LHCN-M2 (cell line): Measurements from ENCODE around the gene DPEP3. TPM values are rescaled to one million over a fixed set of nuclear protein-coding genes. Genes with fewer than 3 reads are reported as not detected.

Experiments used
- DNase-seq: peaks from one replicate; pipeline ENCODE4 v3.0.0-alpha.2; 2012; ENCODE audit warnings: low read depth
- total RNA-seq: library from RNA; depleted of rRNA; stranded (reverse); fragments of >200 nt; gene quantifications from 2 replicates; pipeline ENCODE4 v1.2.3, GENCODE V29; 2014

DPEP3 gene
- total RNA-seq, 1 experiment from 2014 or later, result not detected

DNA sequence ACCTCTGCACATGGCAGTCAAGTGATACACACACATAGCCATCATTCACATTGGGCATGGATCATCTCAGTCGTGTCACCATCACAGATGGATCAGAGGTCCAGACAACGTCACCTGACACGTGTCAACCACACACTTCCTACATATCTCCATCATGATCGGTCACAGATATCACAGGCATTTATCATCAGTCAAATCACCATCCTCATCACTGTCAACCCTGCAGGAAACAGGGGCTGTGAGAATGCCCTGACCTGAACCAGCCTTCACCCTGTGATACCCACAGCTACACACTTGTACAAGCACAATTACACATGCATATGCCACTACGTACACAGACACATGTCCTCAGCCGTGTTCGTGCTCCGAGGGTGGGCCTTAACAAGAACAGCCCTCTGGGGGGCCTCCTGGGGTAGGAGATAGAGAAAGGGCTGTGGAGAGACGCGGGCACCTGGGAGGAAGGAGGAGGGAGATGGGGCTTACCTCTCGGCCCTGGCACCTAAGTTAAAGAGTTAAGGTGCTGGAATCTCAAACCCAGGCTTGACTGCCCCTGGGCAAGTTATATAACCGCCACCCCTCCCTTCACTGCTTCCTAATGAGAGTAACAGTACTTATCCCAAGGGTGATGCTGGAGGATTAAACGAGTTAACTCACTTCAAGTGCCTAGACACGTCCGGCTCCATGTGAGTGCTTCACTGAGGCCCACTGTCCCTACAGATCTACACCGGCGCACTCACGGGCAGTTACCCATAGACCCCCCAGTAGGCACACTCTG, 12.9 kb downstream of the DPEP3 start:
- DNase-seq, result no peak

DNA sequence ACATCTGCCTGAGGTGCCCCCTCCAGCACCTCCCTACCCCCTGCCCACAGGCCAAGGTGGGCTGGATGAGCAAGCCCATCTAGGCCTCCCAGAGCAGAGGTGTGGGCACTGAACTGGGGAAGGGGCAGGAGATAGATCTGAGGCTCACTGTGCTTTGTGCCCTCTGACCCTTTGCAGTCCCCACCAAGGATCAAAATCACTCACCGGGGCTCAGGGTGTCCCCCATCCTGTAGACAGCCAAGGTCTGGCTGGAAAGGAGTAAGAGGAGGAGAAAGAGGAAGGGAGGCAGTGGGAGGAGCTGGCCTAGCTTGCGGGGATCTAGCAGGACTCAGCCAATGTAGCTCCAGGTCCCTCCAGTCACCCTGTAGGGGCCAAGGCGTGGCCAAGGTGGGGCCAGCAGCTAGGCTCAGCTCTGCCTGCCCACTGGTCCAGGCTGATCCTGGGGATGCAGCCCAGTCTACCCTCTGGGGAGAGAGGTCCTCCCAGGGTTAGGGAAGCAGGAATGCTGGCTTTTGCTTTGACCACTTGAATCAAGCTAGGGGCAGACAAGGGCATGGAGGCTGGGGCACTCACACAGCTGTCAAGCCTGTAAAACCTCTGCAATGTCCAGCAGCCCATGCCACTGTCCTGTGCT, 13.6 kb downstream of the DPEP3 start:
- peak; percentile 70 for DNase-seq

DNA sequence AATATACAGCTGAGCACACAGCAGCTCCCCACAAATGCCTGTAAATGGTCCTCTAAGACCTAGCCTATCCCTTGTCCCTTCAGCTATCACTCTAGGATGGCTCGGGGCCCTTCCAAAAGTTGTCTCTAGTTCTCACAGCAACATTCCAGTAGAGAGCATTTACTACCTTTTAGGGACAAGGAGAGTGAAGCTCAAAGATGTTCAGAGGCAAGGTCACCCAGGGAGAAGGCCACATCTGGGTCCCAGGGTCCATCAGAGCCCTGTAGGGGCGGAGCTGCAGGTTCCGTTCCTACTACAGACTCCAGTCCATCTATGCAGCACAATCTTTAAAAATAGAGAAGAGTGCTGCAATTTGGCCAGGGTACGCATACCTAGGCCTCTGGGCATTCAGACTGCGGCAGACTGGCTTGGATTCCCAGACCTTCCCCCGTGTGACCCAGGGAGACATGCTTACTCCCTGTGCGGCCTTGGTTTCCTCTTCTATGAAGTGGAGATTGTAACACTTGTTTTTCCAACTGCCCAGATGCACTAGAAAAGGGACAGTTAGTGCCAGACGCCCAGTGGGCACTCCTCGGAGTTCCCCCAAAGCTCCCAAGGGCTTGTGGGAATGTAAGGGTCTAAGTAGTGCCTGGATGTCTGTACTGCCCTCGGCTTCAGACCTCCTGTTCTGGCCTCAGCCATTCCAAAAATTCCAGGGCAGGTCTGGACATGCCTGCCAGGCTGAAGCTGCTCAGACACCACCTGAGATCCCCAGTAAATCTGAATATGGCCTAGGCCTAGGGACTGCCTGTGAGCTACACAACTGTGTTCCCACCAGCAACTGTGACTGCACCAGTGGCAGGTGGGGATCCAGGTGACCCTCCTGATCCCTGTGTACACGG, 14.4 kb downstream of the DPEP3 start:
- DNase-seq, result peak; percentile 25

DNA sequence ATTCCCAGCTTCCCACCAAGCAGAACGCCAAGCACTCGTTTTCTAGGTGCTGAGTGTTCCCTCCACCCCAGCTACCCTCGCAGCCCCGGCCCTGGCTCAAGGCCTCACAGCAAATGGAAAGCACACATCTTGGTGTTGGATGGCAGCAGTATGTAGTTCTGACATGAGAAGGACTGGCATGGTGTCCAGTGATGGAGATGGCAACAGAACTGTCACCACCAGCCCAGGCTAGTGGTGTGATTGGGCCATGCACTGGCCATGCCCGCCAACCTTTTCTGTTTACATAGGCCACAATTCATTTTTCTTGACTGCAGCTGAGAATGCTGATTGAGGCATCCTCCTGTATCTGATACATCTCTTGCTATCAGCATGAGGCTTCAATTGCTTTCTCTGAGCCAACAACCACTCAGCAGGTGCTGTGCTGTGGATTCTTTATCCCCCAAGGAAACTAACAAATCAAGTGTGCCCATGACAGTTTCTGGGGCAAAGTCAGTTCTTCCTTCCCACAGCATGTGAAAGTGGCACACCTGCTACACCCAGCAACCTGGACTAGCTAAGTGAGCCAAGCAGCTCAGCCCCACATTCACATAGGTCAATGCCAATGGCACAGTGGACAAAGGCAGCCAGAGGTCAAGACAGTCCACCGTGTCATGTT, 15.7 kb downstream of the DPEP3 start:
- DNase-seq, result no peak

DNA sequence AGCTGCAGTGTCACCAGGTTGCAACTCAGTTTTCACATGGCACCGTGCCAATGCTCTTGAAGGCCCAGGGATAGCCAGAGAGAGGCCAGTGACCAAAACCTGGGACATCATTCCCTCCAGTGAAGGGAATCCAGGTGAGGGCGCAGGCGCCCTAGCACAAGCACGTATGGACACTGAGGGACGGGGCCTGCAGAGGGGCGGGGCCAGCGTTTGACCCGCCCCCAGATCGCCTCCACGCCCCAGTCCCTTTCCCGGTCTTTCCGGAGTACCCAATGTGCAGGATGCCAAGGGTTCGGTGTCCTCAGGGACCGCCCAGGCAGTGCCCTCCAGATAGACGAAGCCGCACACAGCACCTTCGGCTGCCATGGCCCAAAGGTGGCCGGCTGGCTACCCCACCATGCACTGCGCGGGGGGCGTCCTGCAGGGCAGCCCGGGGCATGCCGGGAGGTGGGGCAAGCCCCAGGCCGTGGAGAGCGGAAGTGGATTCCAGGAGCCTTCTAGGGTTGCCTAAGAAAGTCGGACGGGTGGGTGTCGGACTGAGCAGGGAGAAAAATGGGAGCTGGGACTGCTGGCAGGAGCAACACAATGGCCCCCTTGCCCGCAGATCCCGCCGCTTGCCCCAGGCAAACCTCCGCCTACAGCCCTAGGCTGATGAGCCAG, 16.5 kb downstream of the DPEP3 start:
- no peak for DNase-seq

DNA sequence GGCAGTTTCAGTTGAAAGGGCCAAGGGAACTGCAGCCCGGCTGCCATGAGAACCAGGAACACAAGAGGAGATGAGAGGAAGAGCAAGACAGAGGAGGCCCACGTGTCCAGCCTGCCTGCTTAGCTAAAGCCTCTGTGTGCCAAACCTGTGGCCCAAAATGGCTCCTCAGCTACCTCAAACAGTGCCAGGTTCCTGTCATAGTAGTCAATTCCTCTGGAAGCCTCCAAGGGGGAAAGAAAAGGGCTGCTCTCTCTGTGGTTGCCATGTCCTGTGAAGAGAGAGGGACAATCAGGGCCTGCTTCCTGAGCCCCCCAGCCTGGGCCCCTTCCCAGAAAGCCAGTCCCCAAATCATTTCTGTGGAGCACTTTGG, 17.0 kb downstream of the DPEP3 start:
- DNase-seq, result no peak

DNA sequence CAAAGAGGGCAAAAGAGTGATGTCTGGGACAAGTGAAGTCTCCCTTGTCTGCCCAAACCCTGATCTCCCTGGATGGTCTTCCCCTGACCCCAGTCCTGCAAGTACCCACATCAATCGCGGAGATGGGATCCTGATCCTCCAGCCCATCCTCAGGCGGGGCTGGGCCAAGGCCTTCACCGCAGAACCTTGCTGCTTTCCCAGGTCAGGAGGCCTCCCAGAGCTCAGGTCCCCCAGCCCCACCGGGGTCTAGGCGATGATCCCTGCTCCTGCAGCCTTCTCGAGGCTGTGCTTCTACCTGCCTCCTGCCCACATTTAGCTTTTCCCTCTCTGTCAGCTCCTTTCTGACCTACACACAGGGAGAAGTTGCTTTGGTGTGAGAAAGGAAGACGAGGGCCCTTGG, 18.2 kb downstream of the DPEP3 start:
- DNase-seq, result no peak

DNA sequence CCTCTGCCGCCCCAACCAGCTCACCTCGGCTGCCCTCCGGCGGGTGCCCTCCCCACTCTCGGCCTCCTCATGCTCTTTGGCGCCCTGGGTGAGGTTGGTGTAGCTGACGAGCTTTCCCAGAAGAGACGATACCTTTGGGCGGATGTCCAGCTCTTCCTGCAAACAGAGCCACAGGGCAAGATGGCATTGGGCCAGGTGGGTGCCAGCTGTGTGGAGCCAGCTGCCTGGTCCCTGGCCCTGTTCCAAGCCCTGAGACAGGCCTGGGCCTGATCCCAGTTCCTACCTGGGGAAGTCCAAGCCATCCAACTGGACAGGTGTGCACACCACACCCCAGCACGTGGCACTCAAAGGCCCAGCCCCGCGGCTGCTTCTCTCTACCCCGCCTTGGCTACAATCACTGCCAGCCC, 18.7 kb downstream of the DPEP3 start:
- DNase-seq, result no peak

DNA sequence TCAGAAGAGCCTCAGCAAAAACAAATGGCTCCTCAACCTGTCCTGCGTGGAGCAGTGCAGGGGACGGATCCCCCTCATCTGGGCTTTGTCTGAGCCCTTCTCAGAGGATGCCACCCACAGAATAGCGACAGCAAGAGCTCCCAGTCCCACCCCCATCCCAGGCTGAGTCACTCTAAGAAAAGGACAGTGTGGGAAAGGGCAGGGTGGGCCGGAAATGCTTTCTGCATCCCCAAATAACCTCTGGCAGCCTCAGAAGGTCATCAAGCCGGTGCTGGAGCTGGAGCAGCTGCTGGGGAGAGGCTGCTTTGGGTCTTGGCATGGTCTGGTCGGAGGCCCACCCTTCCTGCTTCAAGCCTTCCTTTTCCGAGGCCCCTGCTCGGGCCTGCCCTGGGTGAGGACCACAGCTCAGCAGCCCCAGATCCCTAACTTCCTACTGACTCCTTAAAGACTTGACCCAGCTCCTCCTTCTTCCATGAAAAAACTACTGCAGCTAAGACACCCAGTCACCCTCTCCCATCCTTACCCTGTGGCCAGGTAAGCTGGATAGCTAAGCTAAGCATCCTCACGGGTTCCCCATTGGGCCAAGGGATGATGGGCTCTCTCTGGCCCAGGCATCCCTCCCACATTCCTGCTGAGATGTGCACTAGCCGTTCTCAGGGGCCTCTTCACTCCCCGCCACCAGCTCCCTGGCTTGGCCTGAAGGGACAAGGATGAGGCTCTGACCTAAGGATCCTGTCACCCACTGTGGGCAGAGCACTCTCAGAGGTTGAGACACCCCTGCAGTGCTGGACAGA, 20.6 kb downstream of the DPEP3 start:
- peak; percentile 84 for DNase-seq

DNA sequence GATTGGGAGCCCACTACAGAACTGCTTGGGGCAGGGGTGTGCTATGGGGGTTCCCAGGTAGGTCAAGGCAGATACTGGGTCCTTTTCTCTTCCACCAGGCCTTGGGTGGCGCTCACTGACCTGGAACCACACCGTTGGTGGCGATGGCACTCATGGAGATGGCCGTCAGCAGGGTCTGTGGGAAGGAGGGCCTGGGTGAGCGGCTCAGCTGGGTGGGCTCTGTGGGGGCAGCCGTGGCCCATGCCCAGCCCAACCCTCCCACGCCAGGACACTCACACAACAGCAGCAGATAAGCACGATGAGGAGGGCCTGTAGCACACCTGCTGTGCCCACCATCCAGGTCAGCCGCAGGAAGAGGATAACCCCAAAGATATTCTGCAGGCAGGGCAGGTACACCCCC, 22.7 kb downstream of the DPEP3 start:
- DNase-seq, result no peak

DNA sequence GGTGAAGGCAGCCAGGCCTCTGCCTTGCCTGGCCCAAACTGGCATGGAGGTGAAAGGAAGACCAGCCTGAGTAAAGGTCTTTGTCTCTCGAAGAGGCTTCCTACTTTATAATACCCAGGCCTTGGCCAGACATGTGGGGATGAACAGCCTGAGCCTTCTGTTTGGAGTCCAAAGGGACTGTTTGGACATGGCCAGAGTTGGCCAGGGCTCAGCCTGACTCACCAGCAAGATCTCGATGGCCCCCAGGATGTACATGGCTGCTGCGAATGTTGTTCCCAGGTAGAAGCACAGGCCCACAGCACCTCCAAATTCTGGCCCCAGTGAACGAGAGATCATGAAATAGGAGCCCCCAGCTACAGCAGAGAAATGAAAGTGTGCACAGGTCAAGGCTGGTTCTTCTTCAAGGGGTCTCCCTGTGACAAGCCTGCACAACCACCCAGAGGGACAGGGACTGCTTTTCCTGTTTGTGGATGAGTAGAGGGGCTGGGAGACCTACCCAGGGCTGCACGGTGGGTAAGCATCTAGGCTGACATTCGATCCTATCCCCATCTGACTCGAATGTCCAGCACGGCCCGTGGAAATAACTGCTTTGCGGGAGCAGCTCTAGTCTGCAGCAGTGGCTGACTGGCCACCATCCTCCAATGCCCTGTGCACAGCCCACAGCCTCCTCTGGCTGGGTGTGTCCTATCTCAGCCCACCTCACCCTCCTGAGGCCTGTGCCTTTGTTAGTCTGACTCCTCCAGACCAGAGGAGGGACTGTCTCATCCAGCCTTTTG, 25.7 kb downstream of the DPEP3 start:
- no peak for DNase-seq

DNA sequence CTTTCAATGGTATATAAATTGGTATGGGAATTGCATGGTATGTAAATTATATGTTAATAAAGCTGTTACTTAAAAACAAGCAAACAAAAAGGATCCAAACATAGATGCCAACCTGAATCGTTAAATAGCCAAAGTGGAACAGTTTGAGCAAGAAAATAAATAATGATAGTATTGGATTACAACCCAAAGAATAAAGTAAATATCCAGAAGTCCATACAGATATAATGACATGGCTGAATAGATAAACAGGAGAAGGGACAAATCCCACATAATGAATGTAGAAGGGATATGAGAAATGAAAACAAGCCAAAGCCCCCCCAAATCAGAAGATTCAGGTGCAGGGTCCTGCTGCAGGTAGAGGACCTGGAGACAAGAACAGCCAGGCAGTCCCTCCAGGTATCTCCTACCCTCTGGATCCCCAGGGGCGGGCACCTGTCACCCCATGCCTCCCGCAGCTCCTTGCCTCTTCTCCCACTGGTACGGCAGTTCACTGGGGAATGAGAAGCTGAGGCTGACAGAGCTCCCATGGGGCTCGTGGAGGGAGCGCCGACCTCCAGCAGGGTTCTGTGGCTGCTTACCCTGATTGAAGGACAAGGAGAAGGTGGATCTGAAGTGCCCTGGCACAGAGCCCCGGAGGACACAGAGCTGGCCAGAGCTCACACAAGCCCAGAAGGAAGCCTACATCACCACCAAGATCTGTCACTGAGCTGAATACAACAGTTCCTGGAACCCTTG, 26.5 kb downstream of the DPEP3 start:
- DNase-seq, result no peak

DNA sequence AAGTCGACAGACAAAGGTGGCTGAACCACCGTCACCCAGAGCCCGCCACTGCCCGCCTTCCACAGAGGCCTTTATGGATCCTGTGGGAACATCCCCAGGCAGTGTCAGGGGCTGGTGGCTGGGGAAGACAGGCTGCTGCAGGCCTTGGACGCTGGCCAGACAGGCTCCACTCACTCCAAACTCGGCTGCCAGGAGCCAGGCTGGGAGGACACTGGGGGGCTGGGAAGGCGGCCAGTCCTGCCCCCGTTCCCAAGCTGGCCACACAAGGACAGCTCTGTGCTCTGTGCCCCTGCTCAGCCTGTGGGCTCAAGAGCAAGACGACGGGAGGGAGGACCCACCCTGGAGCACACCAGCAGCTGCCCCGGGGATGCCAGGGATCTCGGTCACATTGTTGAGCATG, 28.8 kb downstream of the DPEP3 start:
- no peak for DNase-seq

DNA sequence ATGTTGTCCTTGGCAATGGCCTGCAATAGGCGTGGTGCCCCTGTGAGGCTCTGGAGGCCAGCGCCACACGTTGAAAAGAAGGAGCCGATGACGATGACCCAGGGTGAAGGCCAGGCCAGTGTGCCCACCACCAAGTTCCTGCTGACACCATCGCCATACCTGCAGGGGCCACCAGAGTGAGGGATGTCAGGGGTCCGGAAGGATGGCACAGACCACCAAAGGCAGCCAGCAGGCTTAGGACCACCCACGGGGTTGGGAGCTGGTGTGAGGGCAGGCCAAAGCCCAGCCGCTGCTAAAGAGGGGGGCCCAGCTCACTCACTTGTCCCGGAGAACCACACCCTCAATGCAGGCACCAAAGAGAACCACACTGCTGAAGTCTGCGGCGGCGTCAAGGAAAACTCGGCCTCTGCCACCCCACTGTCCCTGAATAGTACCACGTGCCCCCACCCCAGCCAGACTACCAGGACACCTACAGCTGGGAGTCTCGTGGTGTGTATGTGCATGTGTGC, 29.9 kb downstream of the DPEP3 start:
- DNase-seq, result no peak

DNA sequence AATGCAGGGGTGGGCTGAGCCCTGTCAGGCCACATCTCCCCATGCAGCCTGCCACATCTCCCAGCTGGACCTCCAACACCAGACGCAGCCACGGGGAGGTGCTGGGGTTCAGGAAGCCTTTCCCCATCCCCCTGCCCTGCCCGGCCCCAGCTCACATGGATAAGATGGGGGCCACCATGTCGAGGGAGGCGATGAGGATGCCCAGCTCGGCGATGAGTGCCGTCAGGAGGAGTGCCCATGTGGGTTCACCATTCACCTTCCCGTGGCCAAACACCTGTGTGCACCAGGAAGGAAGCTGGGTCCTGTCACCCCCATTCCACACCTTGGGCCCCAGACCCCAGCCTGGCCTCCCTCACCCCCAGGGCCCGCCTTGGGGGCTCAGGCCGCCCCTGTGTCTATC, 30.7 kb downstream of the DPEP3 start:
- DNase-seq, result no peak

DNA sequence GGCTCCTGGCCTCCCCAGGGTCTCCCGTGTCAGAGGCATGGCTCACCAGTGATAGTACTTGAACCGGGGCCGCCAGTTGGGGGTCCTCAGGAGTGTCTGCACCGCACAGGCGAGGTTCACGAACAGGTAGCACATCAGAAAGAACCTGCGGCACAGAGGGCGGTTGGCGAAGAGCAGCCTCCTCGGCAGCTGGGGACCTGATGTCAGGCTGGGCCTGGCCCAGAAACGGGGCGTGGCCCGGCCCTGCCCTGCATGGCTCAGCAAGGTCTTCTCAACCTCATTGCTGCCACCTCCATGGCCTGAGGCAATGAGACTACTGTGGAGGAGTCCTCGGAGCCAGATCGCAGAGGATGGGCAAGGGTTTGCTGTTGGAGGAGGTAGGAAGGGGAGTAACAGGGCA, 32.3 kb downstream of the DPEP3 start:
- DNase-seq, result no peak

DNA sequence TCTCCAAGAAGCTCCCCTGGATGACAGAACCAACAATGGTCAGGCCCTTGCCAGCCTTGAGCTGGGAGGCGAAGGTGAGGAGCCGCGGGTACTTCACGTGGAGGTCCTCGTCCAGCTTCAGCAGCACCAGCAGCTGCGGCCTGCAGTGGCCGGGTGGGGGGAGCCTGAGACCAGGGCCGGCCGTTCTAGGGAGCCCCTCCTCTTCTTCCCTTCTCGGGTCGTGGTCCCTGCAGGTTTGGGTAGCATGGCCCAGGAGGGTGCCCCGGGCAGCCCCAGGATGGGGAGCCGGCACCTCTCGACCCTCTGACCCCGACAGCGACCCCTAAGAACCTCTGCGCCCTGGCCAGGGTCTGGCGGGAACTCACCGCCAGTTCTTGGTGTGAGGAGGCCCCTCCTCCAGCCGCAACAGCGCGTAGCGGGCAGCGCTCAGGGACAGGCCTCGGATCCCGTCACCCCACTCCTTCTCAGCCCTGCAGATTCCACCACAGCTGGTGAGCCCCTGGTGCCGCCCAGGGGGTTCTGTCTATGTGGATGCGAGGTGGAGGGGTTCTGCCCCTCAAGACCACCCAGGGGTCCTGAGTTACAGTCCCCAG, 33.2 kb downstream of the DPEP3 start:
- no peak for DNase-seq

DNA sequence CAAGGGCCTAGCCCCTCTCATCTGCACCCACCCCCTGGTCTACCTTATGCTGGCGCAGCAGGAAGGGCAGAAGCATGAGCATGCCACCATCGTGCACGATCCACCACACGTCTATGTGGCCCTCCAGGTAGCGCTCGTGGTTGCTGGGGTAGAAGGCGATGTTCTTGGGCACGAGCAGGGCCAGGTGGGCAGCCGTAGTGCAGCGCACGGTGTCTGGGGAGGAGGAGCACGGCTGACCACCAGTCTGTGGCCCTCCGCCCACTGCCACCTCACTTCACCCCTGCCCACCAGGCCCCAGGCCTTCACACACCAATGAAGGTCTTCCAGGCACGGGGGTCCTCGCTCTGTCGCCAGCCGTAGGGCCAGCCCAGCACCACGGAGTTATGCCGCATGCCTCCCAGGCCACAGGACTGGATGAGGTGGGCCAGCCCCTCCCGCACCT, 34.1 kb downstream of the DPEP3 start:
- no peak for DNase-seq
